Left renal cortex interstitium (tissue), 4 donors: ENCODE measurements around the gene DNAH12. TPM values are rescaled to one million over a fixed set of nuclear protein-coding genes. Genes with fewer than 3 reads are reported as not detected.
"Not testable (repeated sequence)": the region's sequence is repeated elsewhere in the genome, so short reads cannot be mapped to it uniquely, and the experiment has no call there.

ENCODE experiments used
- DNase-seq, 4 donors: peaks; one replicate each; pipeline ENCODE4 v3.0.0-alpha.2; 2013; ENCODE audit warnings: low read depth in 4 of 4, low spot score in 2 of 4, missing footprints in 1 of 4
- polyA plus RNA-seq, 4 donors: library from polyadenylated mRNA; unstranded; fragments of 120-200 nt; gene quantifications; one replicate each; pipeline ENCODE4 v1.2.1, GENCODE V29; 2013; ENCODE audit not compliant: insufficient read length in 4 of 4

DNAH12 gene
- polyA plus RNA-seq, 4 donors: 0.89 to 2.3 (median 1.4) TPM

DNA sequence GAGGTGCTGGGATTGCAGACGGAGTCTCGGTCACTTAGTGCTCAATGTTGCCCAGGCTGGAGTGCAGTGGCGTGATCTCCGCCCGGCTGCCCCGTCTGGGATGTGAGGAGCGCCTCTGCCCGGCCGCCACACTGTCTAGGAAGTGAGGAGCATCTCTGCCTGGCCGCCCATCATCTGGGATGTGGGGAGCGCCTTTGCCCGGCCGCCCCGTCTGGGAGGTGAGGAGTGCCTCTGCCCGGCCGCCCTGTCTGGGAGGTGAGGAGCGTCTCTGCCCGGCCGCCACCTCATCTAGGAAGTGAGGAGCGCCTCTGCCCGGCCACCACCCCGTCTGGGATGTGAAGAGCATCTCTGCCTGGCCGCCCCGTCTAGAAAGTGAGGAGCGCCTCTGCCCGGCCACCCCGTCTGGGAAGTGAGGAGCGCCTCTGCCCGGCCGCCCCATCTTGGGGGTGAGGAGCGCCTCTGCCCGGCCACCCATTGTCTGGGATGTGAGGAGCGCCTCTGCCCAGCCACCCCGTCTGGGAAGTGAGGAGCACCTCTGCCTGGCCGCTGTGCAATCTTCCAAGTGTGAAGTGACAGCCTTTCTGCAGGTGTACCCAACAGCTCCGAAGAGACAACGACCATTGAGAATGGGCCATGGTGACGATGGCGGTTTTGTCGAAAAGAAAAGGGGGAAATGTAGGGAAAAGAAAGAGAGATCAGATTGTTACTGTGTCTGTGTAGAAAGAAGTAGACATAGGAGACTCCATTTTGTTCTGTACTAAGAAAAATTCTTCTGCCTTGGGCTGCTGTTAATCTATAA, 205.7 kb downstream of the DNAH12 start:
- not testable (repeated sequence) for DNase-seq

GRCh38 chr3:57335283-57335938, 208.7 kb downstream of the DNAH12 start:
- no peak for DNase-seq

DNA sequence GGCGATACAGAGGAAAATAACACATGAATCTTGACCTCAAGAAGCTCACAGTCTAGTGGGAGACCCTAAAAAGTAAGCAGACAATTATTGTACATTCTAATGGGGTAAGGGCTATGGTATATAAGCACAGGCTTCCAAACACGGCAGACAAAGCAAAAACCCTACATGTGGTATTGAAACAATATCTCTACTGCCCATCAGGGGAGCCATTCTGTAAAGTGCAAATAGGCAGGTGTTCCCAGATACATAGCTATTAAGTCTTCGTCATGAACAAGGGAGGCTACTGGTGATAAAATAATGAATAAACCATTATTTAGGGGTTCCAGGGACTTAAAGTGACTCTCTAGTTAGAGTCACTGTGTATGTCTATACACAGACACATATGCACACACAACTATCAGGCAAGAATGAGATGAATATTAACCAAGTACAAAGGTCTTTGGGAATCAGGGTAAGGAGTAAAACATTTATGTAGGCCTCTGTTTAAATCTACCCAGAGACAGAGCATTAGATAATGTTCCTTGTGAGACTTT, 213.0 kb downstream of the DNAH12 start:
- no peak for DNase-seq

GRCh38 chr3:57326498-57326897, 217.6 kb downstream of the DNAH12 start:
- not testable (repeated sequence) for DNase-seq

GRCh38 chr3:57314204-57314603, 229.9 kb downstream of the DNAH12 start:
- no peak for DNase-seq

- DNase-seq: no peak
These were observed 234.3 kb downstream of the DNAH12 start for GRCh38 chr3:57309769-57310360.

GRCh38 chr3:57303520-57303919, 240.6 kb downstream of the DNAH12 start:
- DNase-seq: not testable (repeated sequence)

DNA sequence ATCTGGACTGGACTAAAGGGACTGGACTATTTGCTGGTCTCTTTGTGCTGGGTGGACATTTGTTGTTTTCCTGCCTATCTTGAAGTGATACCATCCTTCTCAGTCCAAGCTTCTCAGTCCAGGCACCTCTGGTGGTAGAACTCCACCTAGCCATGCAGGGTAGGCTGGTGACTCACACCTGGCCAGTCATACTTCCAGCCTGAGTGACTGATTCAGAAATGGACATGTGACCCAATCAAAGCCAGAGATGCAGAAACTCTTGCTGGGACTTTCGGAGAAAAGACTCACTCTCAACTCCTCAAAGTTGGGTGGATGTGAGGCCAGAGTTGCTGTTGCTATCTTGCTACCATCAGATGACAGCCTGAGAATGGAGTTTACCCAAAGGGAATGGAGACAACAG, 246.1 kb downstream of the DNAH12 start:
- DNase-seq: no peak

DNA sequence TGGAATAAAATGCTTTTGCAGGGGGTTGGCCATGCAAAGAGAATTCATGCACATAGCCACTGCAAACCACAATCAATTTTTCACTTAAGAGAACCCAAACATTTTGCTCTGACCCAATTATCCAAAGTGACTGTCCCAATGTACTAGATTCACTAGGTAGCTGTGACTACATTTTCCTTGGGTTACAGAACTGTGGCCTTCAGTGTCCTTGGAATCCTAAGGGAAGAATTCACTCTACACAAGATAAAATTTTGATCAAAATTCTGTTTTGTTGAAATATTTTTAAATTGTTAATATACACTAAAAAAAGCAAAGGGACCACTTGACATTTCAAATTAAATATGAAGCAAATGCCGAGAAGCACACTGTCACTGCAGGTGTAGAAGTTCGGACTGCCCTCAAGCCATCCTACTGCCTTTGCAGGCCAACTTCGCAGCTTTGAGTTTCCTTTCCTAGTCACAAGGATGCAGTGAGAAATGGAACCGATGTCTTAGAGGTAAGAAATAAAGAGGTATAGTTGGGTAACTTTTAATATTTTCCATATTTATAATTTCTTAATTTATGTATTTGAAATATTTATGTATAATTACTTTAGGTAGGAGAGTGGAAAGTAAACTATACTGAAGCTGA, 251.1 kb downstream of the DNAH12 start:
- DNase-seq: no peak

- DNase-seq: no peak
These were observed 251.8 kb downstream of the DNAH12 start, which contains the start of gene ASB14 for GRCh38 chr3:57292159-57292896. Gene ASB14 (minus strand): TSS chr3:57292685. CDS start chr3:57292033, 652 bp downstream.

GRCh38 chr3:57288403-57288802, 255.7 kb downstream of the DNAH12 start:
- no peak for DNase-seq

- no peak for DNase-seq
These were observed 256.9 kb downstream of the DNAH12 start for GRCh38 chr3:57287205-57287604.

DNA sequence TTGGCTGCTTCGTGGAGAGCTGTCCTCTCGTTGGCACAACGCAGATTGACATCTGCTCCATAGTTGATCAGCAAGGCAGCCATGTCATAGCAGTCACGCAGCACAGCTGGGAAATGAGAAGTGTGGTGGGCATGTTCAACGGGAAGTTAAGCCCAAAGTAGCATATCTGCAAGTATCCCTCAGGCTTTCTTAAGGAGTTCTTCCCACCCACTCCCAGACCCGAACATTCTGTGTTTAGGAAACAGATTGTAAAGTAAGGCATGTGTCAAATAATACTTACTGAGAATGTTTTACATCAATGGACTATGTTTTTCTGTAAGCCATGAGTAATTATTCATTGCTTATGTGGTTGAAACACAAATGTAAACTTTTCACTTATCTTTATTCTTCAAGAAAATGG, 260.8 kb downstream of the DNAH12 start:
- DNase-seq: no peak

GRCh38 chr3:57281715-57282114, 262.4 kb downstream of the DNAH12 start:
- DNase-seq: no peak

DNA sequence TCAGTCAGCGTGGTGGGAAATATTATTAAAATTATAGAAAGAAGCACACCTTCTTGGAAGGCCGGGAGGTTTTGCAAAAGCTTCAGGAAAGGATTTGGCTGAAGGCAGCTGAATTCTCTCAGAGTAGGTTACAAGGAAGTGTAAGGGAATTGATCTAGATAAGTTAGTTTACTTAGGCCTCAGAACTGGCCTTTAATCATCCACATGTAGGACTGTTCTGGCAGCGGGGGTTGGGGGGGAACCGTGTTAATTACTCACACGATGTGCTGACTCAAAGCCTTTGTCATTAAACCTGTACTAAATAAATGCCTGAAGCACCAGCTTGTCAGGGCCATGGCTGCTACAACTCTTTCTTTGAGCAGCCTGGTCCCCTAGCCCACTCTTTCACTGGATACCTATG, 264.5 kb downstream of the DNAH12 start:
- no peak for DNase-seq

DNA sequence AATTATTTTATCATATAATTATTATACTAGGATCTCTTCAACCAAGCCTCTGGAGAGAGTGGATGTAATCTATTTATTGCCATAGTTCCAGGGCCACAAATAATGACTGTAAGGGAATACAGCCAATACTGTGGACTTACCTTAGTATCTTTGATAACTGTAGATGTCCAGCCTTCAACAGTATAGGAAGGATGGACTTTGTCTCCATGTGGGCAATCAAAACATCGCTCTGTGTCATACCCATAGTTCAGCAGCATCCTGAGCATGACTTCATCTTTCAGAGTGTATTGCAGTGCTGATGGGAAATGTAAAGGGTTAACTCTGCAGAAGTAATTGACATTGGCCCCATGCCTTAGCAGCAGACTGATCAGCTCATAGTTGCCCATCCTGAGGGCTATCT, 265.9 kb downstream of the DNAH12 start:
- DNase-seq: no peak

GRCh38 chr3:57275393-57275792, 268.8 kb downstream of the DNAH12 start:
- no peak for DNase-seq

DNA sequence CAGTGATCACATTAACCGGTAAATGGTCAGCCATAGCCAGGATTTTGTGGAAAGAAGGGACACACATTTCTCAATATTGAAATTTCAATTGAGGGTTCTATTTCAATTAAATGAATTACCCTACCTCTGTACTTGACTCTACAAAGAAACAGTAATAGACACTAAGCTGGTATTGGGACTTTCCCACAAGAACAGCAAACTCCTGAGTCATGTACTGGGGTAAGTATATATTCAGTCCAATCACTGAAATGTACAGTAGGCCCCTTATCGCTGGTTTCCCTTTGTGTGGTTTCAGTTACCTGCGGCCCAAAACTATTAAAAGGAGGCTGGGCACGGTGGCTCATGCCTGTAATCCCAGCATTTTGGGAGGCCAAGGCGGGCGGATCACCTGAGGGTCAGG, 269.3 kb downstream of the DNAH12 start:
- no peak for DNase-seq

GRCh38 chr3:57268416-57268815, 275.7 kb downstream of the DNAH12 start:
- DNase-seq: no peak

GRCh38 chr3:57261929-57262328, 282.2 kb downstream of the DNAH12 start:
- DNase-seq: no peak
